ENCODE measurements around the gene PRKN.

Gene PRKN

DNA sequence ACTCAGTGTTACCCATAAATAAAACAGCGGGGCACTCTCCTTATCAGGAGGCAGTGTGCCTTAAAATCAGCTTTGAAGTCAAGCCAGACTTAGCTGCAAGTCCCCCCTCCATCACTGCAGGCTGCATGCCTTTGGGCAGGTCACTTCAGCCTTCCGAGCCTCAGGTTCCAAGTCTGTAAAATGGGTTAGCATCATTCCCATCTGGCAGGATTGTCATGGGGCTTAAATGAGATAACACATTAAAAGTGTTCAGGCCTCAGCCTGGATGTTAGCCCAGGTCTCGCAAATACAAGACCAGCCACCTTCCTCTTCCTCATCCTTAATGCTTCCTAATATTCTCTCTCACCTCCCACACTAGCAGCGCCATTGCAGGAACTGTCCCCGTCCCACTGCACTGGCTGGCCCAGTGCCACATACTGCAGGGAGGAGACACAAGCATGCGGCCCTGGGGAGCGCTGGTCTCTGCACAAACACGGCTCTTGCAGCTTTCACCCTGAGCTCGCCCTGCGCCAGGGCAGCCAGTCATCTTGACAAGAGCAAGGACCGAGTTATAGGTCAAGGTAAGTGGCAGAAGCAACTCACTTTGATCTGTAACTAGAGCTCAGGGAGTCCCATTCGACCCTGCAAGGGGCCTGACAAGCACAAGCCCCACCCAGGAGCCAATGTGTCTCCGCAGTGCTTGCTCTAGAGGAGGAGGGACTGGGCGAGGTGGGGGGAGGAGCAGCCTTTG is 889.1 kb downstream of the PRKN start:
- POLR2A ChIA-PET = no interaction called here

DNA sequence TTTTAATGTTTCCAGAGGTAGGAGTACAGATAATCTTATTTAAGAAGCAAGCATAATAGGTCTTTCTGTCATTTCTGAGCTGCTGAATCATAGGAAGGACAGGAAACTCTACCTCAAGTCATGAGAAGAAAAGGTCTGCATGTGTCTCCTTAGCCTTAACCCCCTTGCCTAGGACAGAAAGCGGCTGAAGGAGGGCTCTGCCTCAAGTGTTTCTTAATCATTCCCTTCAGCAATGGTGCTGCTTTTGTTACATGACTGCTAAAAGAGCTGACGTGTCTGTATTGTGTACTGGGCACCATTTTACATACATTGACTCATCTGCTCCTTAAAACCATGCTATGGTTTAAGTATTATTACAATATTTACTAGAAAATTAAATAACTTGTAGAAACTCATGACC is 889.7 kb downstream of the PRKN start:
- Histone ChIP-seq H3K4me1 (ENCODE audit: control insufficient read depth, insufficient read depth, low read length) (no peaks in the 10 kb centered on the region), H3K27ac (ENCODE audit: extremely low read depth, low read depth, low read length) (no peak overlapping the region), H3K36me3 (ENCODE audit: control insufficient read depth in 2 of 2, insufficient read depth in 1 of 2, low read length in 2 of 2) (no peaks in the 10 kb centered on the region), H3K4me3 (ENCODE audit: low read depth, low read length) (no peak overlapping the region), H3K9me3 (ENCODE audit: control insufficient read depth, insufficient read depth, low read depth, low read length) (no peaks in the 10 kb centered on the region)
- TF ChIP-seq ZNF404 (tag by site-specific recombination; IDR thresholded peaks at IDR 0.05) (no peak), KLF8 (tag by site-specific recombination; IDR thresholded peaks at IDR 0.05) (no peak), ZEB2 (tag by site-specific recombination; IDR thresholded peaks at IDR 0.05) (no peak), ZBTB21 (tag by site-specific recombination; IDR thresholded peaks at IDR 0.05) (no peak), HOXD13 (CRISPR knock-in tag; IDR thresholded peaks at IDR 0.05; ENCODE audit: borderline replicate concordance) (no peak), KLF7 (tag by site-specific recombination; IDR thresholded peaks at IDR 0.05; ENCODE audit: borderline replicate concordance) (no peak), ZNF223 (tag by site-specific recombination; IDR thresholded peaks at IDR 0.05) (no peak), SP7 (tag by site-specific recombination; IDR thresholded peaks at IDR 0.05) (no peak), ZNF16 (tag by site-specific recombination; IDR thresholded peaks at IDR 0.05; ENCODE audit: low read depth) (no peak), ZNF664 (tag by site-specific recombination; IDR thresholded peaks at IDR 0.05) (no peak), ZIC2 (tag by site-specific recombination; IDR thresholded peaks at IDR 0.05) (no peak), ZNF416 (tag by site-specific recombination; IDR thresholded peaks at IDR 0.05) (no peak)
- TF ChIP-seq, protein P1, sequence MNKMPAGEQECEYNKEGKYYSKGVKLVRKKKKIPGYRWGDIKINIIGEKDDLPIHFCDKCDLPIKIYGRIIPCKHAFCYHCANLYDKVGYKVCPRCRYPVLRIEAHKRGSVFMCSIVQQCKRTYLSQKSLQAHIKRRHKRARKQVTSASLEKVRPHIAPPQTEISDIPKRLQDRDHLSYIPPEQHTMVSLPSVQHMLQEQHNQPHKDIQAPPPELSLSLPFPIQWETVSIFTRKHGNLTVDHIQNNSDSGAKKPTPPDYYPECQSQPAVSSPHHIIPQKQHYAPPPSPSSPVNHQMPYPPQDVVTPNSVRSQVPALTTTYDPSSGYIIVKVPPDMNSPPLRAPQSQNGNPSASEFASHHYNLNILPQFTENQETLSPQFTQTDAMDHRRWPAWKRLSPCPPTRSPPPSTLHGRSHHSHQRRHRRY (tag by site-specific recombination; IDR thresholded peaks at IDR 0.05) = no peak
- TF ChIP-seq, protein P2, sequence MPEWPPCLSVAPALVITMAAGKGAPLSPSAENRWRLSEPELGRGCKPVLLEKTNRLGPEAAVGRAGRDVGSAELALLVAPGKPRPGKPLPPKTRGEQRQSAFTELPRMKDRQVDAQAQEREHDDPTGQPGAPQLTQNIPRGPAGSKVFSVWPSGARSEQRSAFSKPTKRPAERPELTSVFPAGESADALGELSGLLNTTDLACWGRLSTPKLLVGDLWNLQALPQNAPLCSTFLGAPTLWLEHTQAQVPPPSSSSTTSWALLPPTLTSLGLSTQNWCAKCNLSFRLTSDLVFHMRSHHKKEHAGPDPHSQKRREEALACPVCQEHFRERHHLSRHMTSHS (tag by site-specific recombination; IDR thresholded peaks at IDR 0.05) = no peak
- TF ChIP-seq, protein P3, sequence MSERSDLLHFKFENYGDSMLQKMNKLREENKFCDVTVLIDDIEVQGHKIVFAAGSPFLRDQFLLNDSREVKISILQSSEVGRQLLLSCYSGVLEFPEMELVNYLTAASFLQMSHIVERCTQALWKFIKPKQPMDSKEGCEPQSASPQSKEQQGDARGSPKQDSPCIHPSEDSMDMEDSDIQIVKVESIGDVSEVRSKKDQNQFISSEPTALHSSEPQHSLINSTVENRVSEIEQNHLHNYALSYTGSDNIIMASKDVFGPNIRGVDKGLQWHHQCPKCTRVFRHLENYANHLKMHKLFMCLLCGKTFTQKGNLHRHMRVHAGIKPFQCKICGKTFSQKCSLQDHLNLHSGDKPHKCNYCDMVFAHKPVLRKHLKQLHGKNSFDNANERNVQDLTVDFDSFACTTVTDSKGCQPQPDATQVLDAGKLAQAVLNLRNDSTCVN (tag by site-specific recombination; optimal IDR thresholded peaks at IDR 0.05) = no peak
- TF ChIP-seq, protein P4, sequence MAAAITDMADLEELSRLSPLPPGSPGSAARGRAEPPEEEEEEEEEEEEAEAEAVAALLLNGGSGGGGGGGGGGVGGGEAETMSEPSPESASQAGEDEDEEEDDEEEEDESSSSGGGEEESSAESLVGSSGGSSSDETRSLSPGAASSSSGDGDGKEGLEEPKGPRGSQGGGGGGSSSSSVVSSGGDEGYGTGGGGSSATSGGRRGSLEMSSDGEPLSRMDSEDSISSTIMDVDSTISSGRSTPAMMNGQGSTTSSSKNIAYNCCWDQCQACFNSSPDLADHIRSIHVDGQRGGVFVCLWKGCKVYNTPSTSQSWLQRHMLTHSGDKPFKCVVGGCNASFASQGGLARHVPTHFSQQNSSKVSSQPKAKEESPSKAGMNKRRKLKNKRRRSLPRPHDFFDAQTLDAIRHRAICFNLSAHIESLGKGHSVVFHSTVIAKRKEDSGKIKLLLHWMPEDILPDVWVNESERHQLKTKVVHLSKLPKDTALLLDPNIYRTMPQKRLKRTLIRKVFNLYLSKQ (tag by site-specific recombination; IDR thresholded peaks at IDR 0.05; ENCODE audit: borderline replicate concordance) = no peak
- TF ChIP-seq, protein P5, sequence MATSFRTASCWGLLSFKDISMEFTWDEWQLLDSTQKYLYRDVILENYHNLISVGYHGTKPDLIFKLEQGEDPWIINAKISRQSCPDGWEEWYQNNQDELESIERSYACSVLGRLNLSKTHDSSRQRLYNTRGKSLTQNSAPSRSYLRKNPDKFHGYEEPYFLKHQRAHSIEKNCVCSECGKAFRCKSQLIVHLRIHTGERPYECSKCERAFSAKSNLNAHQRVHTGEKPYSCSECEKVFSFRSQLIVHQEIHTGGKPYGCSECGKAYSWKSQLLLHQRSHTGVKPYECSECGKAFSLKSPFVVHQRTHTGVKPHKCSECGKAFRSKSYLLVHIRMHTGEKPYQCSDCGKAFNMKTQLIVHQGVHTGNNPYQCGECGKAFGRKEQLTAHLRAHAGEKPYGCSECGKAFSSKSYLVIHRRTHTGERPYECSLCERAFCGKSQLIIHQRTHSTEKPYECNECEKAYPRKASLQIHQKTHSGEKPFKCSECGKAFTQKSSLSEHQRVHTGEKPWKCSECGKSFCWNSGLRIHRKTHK (tag by site-specific recombination; IDR thresholded peaks at IDR 0.05) = no peak
- TF ChIP-seq, protein P6, sequence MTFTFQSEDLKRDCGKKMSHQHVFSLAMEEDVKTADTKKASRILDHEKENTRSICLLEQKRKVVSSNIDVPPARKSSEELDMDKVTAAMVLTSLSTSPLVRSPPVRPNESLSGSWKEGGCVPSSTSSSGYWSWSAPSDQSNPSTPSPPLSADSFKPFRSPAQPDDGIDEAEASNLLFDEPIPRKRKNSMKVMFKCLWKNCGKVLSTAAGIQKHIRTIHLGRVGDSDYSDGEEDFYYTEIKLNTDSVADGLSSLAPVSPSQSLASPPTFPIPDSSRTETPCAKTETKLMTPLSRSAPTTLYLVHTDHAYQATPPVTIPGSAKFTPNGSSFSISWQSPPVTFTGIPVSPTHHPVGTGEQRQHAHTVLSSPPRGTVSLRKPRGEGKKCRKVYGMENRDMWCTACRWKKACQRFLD (tag by site-specific recombination; IDR thresholded peaks at IDR 0.05) = no peak
- ChIA-PET CTCF (interaction anchor here (0.6 to 2.0 kb wide), 6 partner anchors 48 to 1186 kb away, joined by 3 to 4 read pairs (median 3); no protein-coding TSS in a partner anchor), POLR2A (no interaction called here)

More for the DNA sequence above, 889.1 kb downstream of the PRKN start:
- CTCF ChIA-PET = interaction anchor here (0.5 to 2.0 kb wide), 6 partner anchors 9 to 682 kb away, joined by 3 to 4 read pairs (median 3); no protein-coding TSS in a partner anchor
- TF ChIP-seq ZNF19 (tag by site-specific recombination; IDR thresholded peaks at IDR 0.05; ENCODE audit: low read depth) = no peak
- peak; percentile 26; the same call in 1 of the 2 replicates for TF ChIP-seq TCF7L2 (IDR thresholded peaks at IDR 0.05; ENCODE audit: borderline replicate concordance, low read depth, low read length)
- peak; percentile 43 for TF ChIP-seq TRIM28 (IDR thresholded peaks at IDR 0.05; ENCODE audit: borderline replicate concordance, low read length)
- TF ChIP-seq REPIN1 (tag by site-specific recombination; IDR thresholded peaks at IDR 0.05; ENCODE audit: low read depth) = no peak
- Histone ChIP-seq H3K4me1 (ENCODE audit: control insufficient read depth, insufficient read depth, low read length) (no peaks in the 10 kb centered on the region), H3K9me3 (ENCODE audit: control insufficient read depth, insufficient read depth, low read depth, low read length) (no peaks in the 10 kb centered on the region), H3K36me3 (ENCODE audit: control insufficient read depth in 2 of 2, insufficient read depth in 1 of 2, low read length in 2 of 2) (no peaks in the 10 kb centered on the region), H3K4me3 (ENCODE audit: low read depth, low read length) (no peak overlapping the region), H3K27ac (ENCODE audit: extremely low read depth, low read depth, low read length) (no peak overlapping the region)
